Thoracic aorta (tissue), 2 donors: ENCODE data around the gene FHL1. TPM values are rescaled to one million over a fixed set of nuclear protein-coding genes. Genes with fewer than 3 reads are reported as not detected.

Experiments
- ATAC-seq: fragments of 150-250 bp; one replicate; pipeline ENCODE4 v1.8.0; 2017; ENCODE audit warnings: low read depth; ENCODE audit not compliant: insufficient number of reproducible peaks, low FRiP score
- DNase-seq: peaks from one replicate; pipeline ENCODE4 v3.0.0-alpha.2; 2020; ENCODE audit warnings: low spot score
- H3K27ac ChIP-seq, 2 donors: fragments of 200-600 bp; sonication (generic); 1 replicate in 1 of 2; 2 replicates in 1 of 2; pipeline ENCODE4 v1.5.1; 2016; ENCODE audit warnings: mild to moderate bottlenecking in 2 of 2, moderate library complexity in 2 of 2
- H3K27me3 ChIP-seq: fragments of 200-600 bp; sonication (generic); replicated peaks from 2 replicates; pipeline ENCODE4 v1.6.0; 2016; ENCODE audit warnings: mild to moderate bottlenecking; ENCODE audit not compliant: insufficient read depth
- H3K36me3 ChIP-seq: fragments of 200-600 bp; sonication (generic); one replicate; pipeline ENCODE4 v1.5.1; 2016
- H3K4me1 ChIP-seq, 2 donors: fragments of 200-600 bp; sonication (generic); 1 replicate in 1 of 2; 2 replicates in 1 of 2; pipeline versions ENCODE4 v1.5.1 to v1.6.0; 2016; ENCODE audit warnings: low read depth in 2 of 2, mild to moderate bottlenecking in 1 of 2; ENCODE audit not compliant: control insufficient read depth in 1 of 2
- H3K4me3 ChIP-seq: fragments of 200-600 bp; sonication (generic); 2 replicates; pipeline ENCODE4 v1.5.1; 2016; ENCODE audit warnings: mild to moderate bottlenecking
- H3K9me3 ChIP-seq: fragments of 200-600 bp; sonication (generic); 2 replicates; pipeline ENCODE4 v1.5.1; 2016
- CTCF ChIP-seq: fragments of 200-600 bp; sonication (generic); IDR thresholded peaks from one replicate; pipeline ENCODE4 v1.5.1; 2019; ENCODE audit warnings: antibody characterized with exemption
- total RNA-seq, 2 donors: library from RNA; depleted of rRNA; stranded (reverse); fragments of >200 nt; gene quantifications; one replicate each; pipeline versions ENCODE4 v1.1.0 to v1.2.3, GENCODE V29; 2016

Gene FHL1
- total RNA-seq, 2 donors from 2014 or later = 1,134 to 3,147 TPM

- no peaks in the 10 kb centered on the region for H3K9me3 ChIP-seq
- peaks cover 25 to 88% of the 10 kb centered on the region in 2 donors for H3K4me1 ChIP-seq
- ATAC-seq (peak; percentile 41), DNase-seq (peak; percentile 25)
- no peaks in the 10 kb centered on the region for H3K27me3 ChIP-seq
- H3K27ac ChIP-seq = peak overlapping the region; percentile 79 to 82
- no peak for TF ChIP-seq CTCF
- H3K36me3 ChIP-seq = peaks cover 22% of the 10 kb centered on the region
- H3K4me3 ChIP-seq = peak overlapping the region; percentile 46
These were observed 57.2 kb downstream of the FHL1 start for GRCh38 chrX:136204571-136204970.

- Histone ChIP-seq H3K9me3 (no peaks in the 10 kb centered on the region), H3K4me3 (peak overlapping the region; percentile 46), H3K4me1 (peaks cover 25 to 83% of the 10 kb centered on the region in 2 donors), H3K27ac (peak overlapping the region; percentile 79 to 82), H3K27me3 (no peaks in the 10 kb centered on the region), H3K36me3 (peaks cover 22% of the 10 kb centered on the region)
- TF ChIP-seq CTCF = no peak
- ATAC-seq (no peak), DNase-seq (no peak)
These were observed 58.6 kb downstream of the FHL1 start for GRCh38 chrX:136205882-136206380.

- DNase-seq (no peak), ATAC-seq (no peak)
- Histone ChIP-seq H3K27ac (peak overlapping the region; percentile 79 to 82), H3K9me3 (no peaks in the 10 kb centered on the region), H3K4me3 (peak overlapping the region; percentile 46), H3K4me1 (peaks cover 23 to 73% of the 10 kb centered on the region in 2 donors), H3K36me3 (peaks cover 22% of the 10 kb centered on the region), H3K27me3 (no peaks in the 10 kb centered on the region)
- TF ChIP-seq CTCF = no peak
These were observed 59.6 kb downstream of the FHL1 start for GRCh38 chrX:136206916-136207315.

GRCh38 chrX:136207546-136207945 lies 60.2 kb downstream of the FHL1 start:
- H3K9me3 ChIP-seq = no peaks in the 10 kb centered on the region
- H3K36me3 ChIP-seq = peaks cover 22% of the 10 kb centered on the region
- peaks cover 16 to 67% of the 10 kb centered on the region in 2 donors for H3K4me1 ChIP-seq
- TF ChIP-seq CTCF = no peak
- peak overlapping the region; percentile 11 for H3K4me3 ChIP-seq
- peak overlapping the region; percentile 71 to 82 for H3K27ac ChIP-seq
- H3K27me3 ChIP-seq = no peaks in the 10 kb centered on the region
- DNase-seq (no peak), ATAC-seq (no peak)

GRCh38 chrX:136209016-136209738 lies 61.8 kb downstream of the FHL1 start:
- Histone ChIP-seq H3K27me3 (no peaks in the 10 kb centered on the region), H3K4me1 (peaks cover 8 to 53% of the 10 kb centered on the region in 2 donors), H3K27ac (peak overlapping the region; percentile 71 to 82), H3K9me3 (no peaks in the 10 kb centered on the region), H3K36me3 (peaks cover 22% of the 10 kb centered on the region), H3K4me3 (no peak overlapping the region)
- ATAC-seq (no peak), DNase-seq (no peak)
- peak; percentile 52 for TF ChIP-seq CTCF
